ENCODE data around the gene DPP6.

DPP6 gene

GRCh38 chr7:154581251-154581890 is 529.2 kb downstream of the DPP6 start:
- in situ Hi-C loops (cut with MboI; ENCODE audit: low sequenced_read_pairs): no loop called here

GRCh38 chr7:154583454-154583853 is 531.3 kb downstream of the DPP6 start:
- in situ Hi-C loops (cut with MboI; ENCODE audit: low sequenced_read_pairs): no loop called here

- in situ Hi-C loops (cut with MboI; ENCODE audit: low sequenced_read_pairs): no loop called here
Observed at GRCh38 chr7:154584352-154585252, 532.4 kb downstream of the DPP6 start.

DNA sequence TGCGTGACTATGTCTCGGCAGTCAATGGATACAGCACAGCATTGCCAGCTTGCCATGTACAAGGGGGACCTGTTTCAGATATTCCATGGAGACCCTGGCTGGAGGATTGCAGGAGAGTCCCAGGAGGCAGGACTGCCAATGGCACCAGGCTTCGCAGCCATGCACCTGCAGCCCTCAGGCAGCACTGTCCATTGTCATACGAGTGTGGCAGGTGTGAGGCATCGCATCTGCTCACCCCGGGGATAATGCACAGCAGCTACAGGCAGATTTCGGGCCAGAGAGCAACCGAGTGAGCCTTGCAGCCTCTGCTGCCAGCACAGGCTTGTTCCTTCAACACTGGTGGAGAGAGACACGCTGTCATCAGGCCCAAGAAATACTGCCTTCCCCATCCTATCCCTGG is 535.6 kb downstream of the DPP6 start:
- in situ Hi-C loops (cut with MboI; ENCODE audit: low sequenced_read_pairs): no loop called here

GRCh38 chr7:154591544-154591943 is 539.3 kb downstream of the DPP6 start:
- in situ Hi-C loops (cut with MboI; ENCODE audit: low sequenced_read_pairs): no loop called here

- in situ Hi-C loops (cut with MboI; ENCODE audit: low sequenced_read_pairs): no loop called here
Observed at GRCh38 chr7:154592388-154592787, 540.2 kb downstream of the DPP6 start.

DNA sequence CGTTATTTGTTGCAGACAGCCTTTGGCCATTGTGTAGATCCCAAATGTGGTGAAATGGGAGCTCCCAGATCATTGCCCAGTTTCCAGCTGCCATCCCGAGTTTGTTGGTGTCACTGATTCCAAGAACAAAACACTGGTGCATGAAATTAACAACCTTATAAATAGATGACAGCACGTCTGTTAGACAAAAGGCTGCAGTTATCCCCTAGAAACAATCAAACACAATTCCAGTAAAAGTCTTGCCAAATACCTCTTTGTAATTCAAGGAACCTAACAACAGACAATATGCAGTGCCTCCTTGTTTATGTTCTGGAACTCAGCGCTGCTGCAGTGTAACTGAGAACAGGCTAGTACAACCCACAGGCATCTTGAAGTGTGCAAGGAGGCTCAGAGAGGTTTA is 546.2 kb downstream of the DPP6 start:
- in situ Hi-C loops (cut with MboI; ENCODE audit: low sequenced_read_pairs): no loop called here

DNA sequence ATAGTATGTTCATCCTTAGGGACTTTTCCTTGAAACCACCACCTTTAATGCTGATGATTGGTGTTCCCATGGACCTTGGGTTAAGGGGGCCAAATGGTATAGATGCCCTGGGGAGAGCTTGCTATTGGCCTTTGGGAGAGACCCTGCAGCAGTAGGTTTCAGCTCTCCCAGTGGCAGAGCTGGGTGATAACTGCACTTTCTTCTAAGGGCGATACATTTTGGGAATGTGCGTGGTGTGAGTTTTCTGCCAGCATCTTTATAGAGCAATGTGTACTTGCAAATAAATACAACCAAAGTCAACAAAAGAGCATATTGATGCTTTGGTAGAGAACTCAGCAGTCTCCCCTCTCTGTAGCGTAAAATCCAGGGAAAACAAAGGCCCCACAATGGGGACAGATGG is 546.7 kb downstream of the DPP6 start:
- in situ Hi-C loops (cut with MboI; ENCODE audit: low sequenced_read_pairs): no loop called here

GRCh38 chr7:154610903-154611302 is 558.7 kb downstream of the DPP6 start:
- in situ Hi-C loops (cut with MboI; ENCODE audit: low sequenced_read_pairs): no loop called here

DNA sequence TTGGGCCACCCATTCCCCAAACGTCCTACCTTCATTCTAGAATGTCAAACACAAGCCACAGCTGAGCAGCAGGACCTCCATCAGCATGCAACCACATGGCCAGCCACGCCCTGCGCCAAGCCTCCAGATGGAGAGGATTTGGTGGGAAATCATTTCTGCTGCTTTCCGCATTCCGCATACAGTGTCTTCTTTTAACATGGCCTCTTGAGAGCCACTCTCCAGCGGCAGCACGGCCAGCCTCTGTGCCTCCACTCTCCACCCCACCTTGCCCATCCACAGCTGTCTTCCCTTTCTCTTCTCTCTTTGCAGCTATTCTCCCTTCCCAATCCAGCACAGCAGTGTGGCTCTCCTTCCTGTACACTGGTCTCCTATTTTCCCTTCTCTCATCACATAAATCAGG is 561.6 kb downstream of the DPP6 start:
- in situ Hi-C loops (cut with MboI; ENCODE audit: low sequenced_read_pairs): no loop called here

DNA sequence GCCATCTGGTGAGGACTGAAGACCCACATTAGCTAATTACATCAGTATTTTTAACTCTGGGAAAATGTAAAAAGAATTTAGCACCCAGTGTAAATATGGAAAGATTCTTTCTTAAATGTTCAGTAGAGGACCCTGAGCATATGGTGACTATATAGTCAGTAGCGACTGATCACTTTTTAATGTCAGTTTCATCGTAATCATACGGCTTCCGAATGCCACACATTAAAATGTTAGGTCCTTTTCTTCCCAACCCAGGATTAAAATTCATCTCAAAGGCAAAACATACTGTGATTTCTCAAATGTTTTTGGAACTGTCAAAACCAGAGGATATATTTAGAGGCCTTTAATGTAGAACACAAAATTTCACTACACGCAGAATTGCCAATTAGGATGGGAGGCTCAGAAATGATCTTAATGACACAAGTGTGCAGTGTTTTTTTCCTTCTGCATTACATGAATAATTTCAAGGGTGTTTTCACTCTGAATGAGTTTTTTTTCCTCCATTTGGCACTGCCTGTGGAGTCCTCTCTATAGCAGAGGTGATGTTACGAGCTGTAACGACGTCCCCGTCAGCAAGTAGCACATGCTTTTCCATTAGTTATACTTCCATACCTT is 568.0 kb downstream of the DPP6 start:
- in situ Hi-C loops (cut with MboI; ENCODE audit: low sequenced_read_pairs): no loop called here

DNA sequence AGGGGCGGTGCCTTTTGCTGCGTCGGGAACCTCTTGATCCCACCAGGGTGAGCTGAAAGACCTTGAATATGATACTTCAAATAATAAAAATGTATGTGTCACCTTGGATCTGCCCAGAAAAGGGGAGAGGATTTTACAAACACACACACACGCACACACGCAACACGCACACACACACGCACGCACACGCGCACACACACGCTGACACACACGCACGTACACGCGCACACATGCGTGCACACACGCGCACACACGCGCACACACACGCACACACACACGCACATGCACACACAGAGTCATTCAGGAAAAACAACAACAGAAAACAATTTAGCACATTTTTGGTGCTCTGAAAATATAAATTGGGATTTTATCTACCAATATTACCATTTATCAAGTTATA is 571.2 kb downstream of the DPP6 start:
- in situ Hi-C loops (cut with MboI; ENCODE audit: low sequenced_read_pairs): no loop called here

- in situ Hi-C loops (cut with MboI; ENCODE audit: low sequenced_read_pairs): no loop called here
Observed at GRCh38 chr7:154627646-154628290, 575.6 kb downstream of the DPP6 start.

DNA sequence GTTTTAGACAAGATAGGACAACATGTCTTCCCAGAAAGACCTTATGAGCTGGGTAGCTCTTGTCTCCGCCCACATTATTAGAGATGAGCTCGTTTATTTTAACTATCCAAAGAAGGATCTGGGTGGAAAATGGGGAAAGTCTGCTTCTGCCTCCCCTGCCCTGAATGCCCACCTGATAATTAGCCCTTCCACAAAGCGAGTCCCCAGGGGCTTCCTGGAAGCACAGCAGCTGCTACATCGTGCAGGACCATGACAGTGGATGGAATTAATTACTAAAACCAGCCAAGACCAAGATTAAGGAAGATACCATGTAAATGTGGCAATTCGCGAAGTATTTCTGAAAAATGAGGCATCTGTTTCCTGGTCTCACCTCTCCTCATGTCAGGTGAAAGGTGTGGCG is 576.4 kb downstream of the DPP6 start:
- in situ Hi-C loops (cut with MboI; ENCODE audit: low sequenced_read_pairs): no loop called here

GRCh38 chr7:154631162-154631561 is 579.0 kb downstream of the DPP6 start:
- in situ Hi-C loops (cut with MboI; ENCODE audit: low sequenced_read_pairs): no loop called here

GRCh38 chr7:154633641-154634040 is 581.4 kb downstream of the DPP6 start:
- in situ Hi-C loops (cut with MboI; ENCODE audit: low sequenced_read_pairs): no loop called here

GRCh38 chr7:154638286-154638685 is 586.1 kb downstream of the DPP6 start:
- in situ Hi-C loops (cut with MboI; ENCODE audit: low sequenced_read_pairs): no loop called here

- in situ Hi-C loops (cut with MboI; ENCODE audit: low sequenced_read_pairs): no loop called here
Observed at GRCh38 chr7:154640266-154640865, 588.2 kb downstream of the DPP6 start.

GRCh38 chr7:154640917-154641316 is 588.7 kb downstream of the DPP6 start:
- in situ Hi-C loops (cut with MboI; ENCODE audit: low sequenced_read_pairs): no loop called here

- in situ Hi-C loops (cut with MboI; ENCODE audit: low sequenced_read_pairs): no loop called here
Observed at GRCh38 chr7:154644366-154644765, 592.2 kb downstream of the DPP6 start.

All from HL-60/S4 treated with retinoic acid at 250 ng/mL for 4 days and 3 days (cell line).